ENCODE data around the gene CCDC192.

GRCh38 chr5:127931396-127931795 lies 228.2 kb downstream of the CCDC192 start:
- TF ChIP-seq ZNF274 (IDR thresholded peaks at IDR 0.05; ENCODE audit: low read depth, low read length) (no peak), YY1 (IDR thresholded peaks at IDR 0.05; ENCODE audit: insufficient read depth, insufficient read length) (no peak)

Measured in NT2/D1 (cell line).